Stomach (tissue), 9 donors: ENCODE results near the gene TRIM63. TPM values are rescaled to one million over a fixed set of nuclear protein-coding genes. Genes with fewer than 3 reads are reported as not detected.

Experiments
- DNase-seq, 2 donors: peaks; one replicate each; pipeline versions ENCODE4 v3.0.0 to v3.0.0-alpha.2; 2013 to 2019
- H3K27ac ChIP-seq, 5 donors: fragments of 200-600 bp in 4 of 5; sonication (generic) in 4 of 5; one replicate each; pipeline ENCODE4 v1.5.1; 2013 to 2019; ENCODE audit warnings: mild to moderate bottlenecking in 1 of 5, moderate library complexity in 1 of 5
- H3K27me3 ChIP-seq, 3 donors: fragments of 200-600 bp; sonication (generic); one replicate each; pipeline ENCODE4 v1.5.1; 2017 to 2019; ENCODE audit warnings: mixed run types in 1 of 3
- H3K36me3 ChIP-seq, 4 donors: fragments of 200-600 bp; sonication (generic); 1 replicate in 3 of 4; 2 replicates in 1 of 4; pipeline ENCODE4 v1.5.1; 2016 to 2019
- H3K4me1 ChIP-seq, 4 donors: fragments of 200-600 bp; sonication (generic); one replicate each; pipeline ENCODE4 v1.5.1; 2016 to 2019
- H3K4me3 ChIP-seq, 4 donors: fragments of 200-600 bp; sonication (generic) in 3 of 4; one replicate each; pipeline ENCODE4 v1.5.1; 2016 to 2019; ENCODE audit warnings: mild to moderate bottlenecking in 1 of 4
- H3K9me3 ChIP-seq, 4 donors: fragments of 200-600 bp; sonication (generic); one replicate each; pipeline ENCODE4 v1.5.1; 2016 to 2019
- CTCF ChIP-seq, 7 experiments: fragments of 450-650 bp in 4 of 7; fragments of 200-600 bp in 3 of 7; sonication (generic) in 3 of 7; IDR thresholded peaks; one replicate each; pipeline ENCODE4 v1.5.1; 2016 to 2019; ENCODE audit warnings: antibody characterized with exemption in 7 of 7, control low read depth in 2 of 7, mild to moderate bottlenecking in 1 of 7
- EP300 ChIP-seq: sonication (generic); formaldehyde crosslinking; IDR thresholded peaks from one replicate; pipeline ENCODE4 v1.6.1; 2017; ENCODE audit warnings: antibody characterized with exemption
- POLR2A ChIP-seq, 4 donors: fragments of 450-650 bp; IDR thresholded peaks; one replicate each; pipeline ENCODE4 v1.6.1; 2016; ENCODE audit warnings: antibody characterized with exemption in 4 of 4, control low read depth in 2 of 4, mild to moderate bottlenecking in 1 of 4, moderate library complexity in 1 of 4
- POLR2AphosphoS5 ChIP-seq, 3 donors: sonication (generic); formaldehyde crosslinking; IDR thresholded peaks; one replicate each; pipeline ENCODE4 v1.6.1; 2016; ENCODE audit warnings: antibody characterized with exemption in 3 of 3
- WGBS, 5 donors: extraction: QIAGEN DNeasy Blood & Tissue Kit in 3 of 5; methylation state at CpG; one replicate each; pipeline versions ENCODE4 v1.1.5 to v1.1.7; 2013 to 2018; 5-methylcytosine and 5-hydroxymethylcytosine counted together
- intact Hi-C: fragments of 100-400 bp; cut with DNase I; formaldehyde crosslinking; loops from one replicate; pipeline ENCODE4 v1.15.1; 2023; ENCODE audit warnings: low total_unique reads
- polyA plus RNA-seq, 3 donors: library from polyadenylated mRNA; stranded (reverse); fragments of 200-250 nt; gene quantifications; one replicate each; pipeline ENCODE4 v1.2.3, GENCODE V29; 2013
- total RNA-seq, 5 donors: library from RNA; depleted of rRNA; stranded (reverse); fragments of >200 nt; gene quantifications; one replicate each; pipeline versions ENCODE4 v1.1.0 to v1.2.3, GENCODE V29; 2014 to 2016
- donor health status: healthy with polysubstance abuse.
- donor health status: Bipolar disorder and iron deficiency.
- donor health status: healthy.

The TRIM63 gene
- total and polyA plus RNA-seq, 8 donors, result 0.37 to 6.0 (median 0.42) TPM; not detected in 4

DNA sequence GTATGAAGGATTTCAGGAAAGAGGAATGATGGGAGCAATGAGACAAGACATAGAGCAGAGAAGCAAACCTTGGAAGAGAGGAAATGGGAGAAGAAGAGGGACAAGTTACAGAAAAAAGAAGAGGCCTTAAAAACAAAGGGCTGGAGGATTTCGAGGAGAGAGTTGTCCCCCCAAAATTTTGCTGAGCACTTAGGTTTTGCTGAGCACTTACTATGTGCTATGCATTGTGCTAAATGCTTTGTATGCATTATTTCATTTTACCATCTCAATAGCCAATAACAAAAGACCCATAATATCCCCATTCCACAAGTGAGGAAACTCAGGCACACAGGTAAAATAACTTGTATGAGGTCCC, 2.5 kb upstream of the TRIM63 start:
- H3K27me3 ChIP-seq, result peaks cover 0 to 25% (median 10%) of the 10 kb centered on the region in 3 donors
- peaks cover 7 to 24% (median 19%) of the 10 kb centered on the region in 4 donors for H3K4me1 ChIP-seq
- no peaks in the 10 kb centered on the region for H3K36me3 ChIP-seq
- TF ChIP-seq POLR2AphosphoS5 (IDR thresholded peaks at IDR 0.05) (no peak), CTCF (IDR thresholded peaks at IDR 0.05) (no peak), POLR2A (IDR thresholded peaks at IDR 0.05) (no peak), EP300 (no peak)
- H3K9me3 ChIP-seq, result no peaks in the 10 kb centered on the region
- H3K27ac ChIP-seq, result no peak overlapping the region
- intact Hi-C loops, result no loop called here
- no peak for DNase-seq
- 83 to 93% (median 88%) methylated on average over 1 of the region's 1 CpG for WGBS, 5 donors
- no peak overlapping the region for H3K4me3 ChIP-seq

- 23 to 39% (median 26%) methylated on average over 4 of the region's 4 CpGs for WGBS, 5 donors
- no peak overlapping the region for H3K27ac ChIP-seq
These were observed 573 bp downstream of the TRIM63 start for GRCh38 chr1:26066857-26067256.

GRCh38 chr1:26066160-26066559, 1.3 kb downstream of the TRIM63 start:
- no peaks in the 10 kb centered on the region for H3K36me3 ChIP-seq
- no peak for DNase-seq
- TF ChIP-seq CTCF (IDR thresholded peaks at IDR 0.05), result no peak
- no peak for TF ChIP-seq POLR2A (IDR thresholded peaks at IDR 0.05)
- no peak for TF ChIP-seq EP300
- TF ChIP-seq POLR2AphosphoS5 (IDR thresholded peaks at IDR 0.05), result no peak
- peaks cover 0 to 24% (median 0%) of the 10 kb centered on the region in 3 donors for H3K27me3 ChIP-seq
- H3K9me3 ChIP-seq, result no peaks in the 10 kb centered on the region
- H3K4me3 ChIP-seq, result no peak overlapping the region
- 79 to 84% (median 83%) methylated on average over 15 of the region's 15 CpGs for WGBS, 5 donors
- H3K4me1 ChIP-seq, result peaks cover 7 to 15% (median 11%) of the 10 kb centered on the region in 4 donors
- no peak overlapping the region for H3K27ac ChIP-seq
- intact Hi-C loops, result no loop called here

More at GRCh38 chr1:26066857-26067256, 573 bp downstream of the TRIM63 start:
- Histone ChIP-seq H3K9me3 (no peaks in the 10 kb centered on the region), H3K4me1 (peaks cover 7 to 15% (median 11%) of the 10 kb centered on the region in 4 donors), H3K27me3 (peaks cover 0 to 24% (median 0%) of the 10 kb centered on the region in 3 donors), H3K4me3 (no peak overlapping the region), H3K36me3 (no peaks in the 10 kb centered on the region)
- TF ChIP-seq EP300 (no peak), POLR2A (IDR thresholded peaks at IDR 0.05) (no peak), CTCF (IDR thresholded peaks at IDR 0.05) (no peak), POLR2AphosphoS5 (IDR thresholded peaks at IDR 0.05) (no peak)
- peak; percentile 46 to 51 for DNase-seq
- intact Hi-C loops, result no loop called here

GRCh38 chr1:26064553-26064952, 2.9 kb downstream of the TRIM63 start:
- no peak overlapping the region for H3K27ac ChIP-seq
- H3K27me3 ChIP-seq, result peaks cover 0 to 34% (median 0%) of the 10 kb centered on the region in 3 donors
- no peaks in the 10 kb centered on the region for H3K9me3 ChIP-seq
- DNase-seq, result peak in 1 of 2 donors; percentile 38
- intact Hi-C loops, result no loop called here
- 31 to 60% (median 44%) methylated on average over 3 of the region's 3 CpGs for WGBS, 5 donors
- H3K36me3 ChIP-seq, result no peaks in the 10 kb centered on the region
- H3K4me1 ChIP-seq, result peaks cover 7 to 15% (median 11%) of the 10 kb centered on the region in 4 donors
- no peak overlapping the region for H3K4me3 ChIP-seq
- TF ChIP-seq POLR2A (IDR thresholded peaks at IDR 0.05) (no peak), POLR2AphosphoS5 (IDR thresholded peaks at IDR 0.05) (no peak), EP300 (no peak), CTCF (IDR thresholded peaks at IDR 0.05) (no peak)
